Fibroblast of the aortic adventitia (primary cell): ENCODE data around the gene ZNF565. TPM values are rescaled to one million over a fixed set of nuclear protein-coding genes. Genes with fewer than 3 reads are reported as not detected.
A peak's percentile ranks its signal among the peaks of the same experiment; 100 is the strongest.
"Not testable (repeated sequence)": the region's sequence is repeated elsewhere in the genome, so short reads cannot be mapped to it uniquely, and the experiment has no call there.

ENCODE experiments used
- DNase-seq: peaks from one replicate; pipeline ENCODE4 v3.0.0-alpha.2; 2010; ENCODE audit warnings: low read depth
- H3K4me3 ChIP-seq: 2 replicates; pipeline ENCODE4 v1.5.1; 2011; ENCODE audit warnings: low read depth, mild to moderate bottlenecking, control low read depth, low read length, moderate library complexity
- CTCF ChIP-seq: IDR thresholded peaks from 2 replicates; pipeline ENCODE4 v1.5.1; 2011; ENCODE audit warnings: mild to moderate bottlenecking, low read length, control low read depth, inconsistent platforms; ENCODE audit not compliant: insufficient read depth
- small RNA-seq: library from RNA; depleted of rRNA; stranded (forward); fragments of <200 nt; gene quantifications from one replicate; pipeline ENCODE3, GENCODE V24; 2012
- total RNA-seq: library from RNA; depleted of rRNA; stranded (reverse); fragments of >200 nt; gene quantifications from 2 replicates; pipeline ENCODE4 v1.2.3, GENCODE V29; 2012; ENCODE audit warnings: low replicate concordance

Gene ZNF565
- total RNA-seq, 1 donor: 7.6 TPM

GRCh38 chr19:36140304-36141038 is 74.0 kb downstream of the ZNF565 start:
- TF ChIP-seq CTCF: no peak
- peak; percentile 42 for DNase-seq
- H3K4me3 ChIP-seq: peak overlapping the region; percentile 94

- TF ChIP-seq CTCF: no peak
- peak within 1 kb of the TSS; percentile 94 for H3K4me3 ChIP-seq
- peak; percentile 94 for DNase-seq
These were observed 74.8 kb downstream of the ZNF565 start, which contains the start of gene CAPNS1 for GRCh38 chr19:36139473-36140303. CAPNS1 (plus strand) TSS chr19:36140066; CDS start chr19:36141012, 946 bp downstream.

- no peak for TF ChIP-seq CTCF
- H3K4me3 ChIP-seq: peak overlapping the region; percentile 94
- no peak for DNase-seq
These were observed 75.4 kb downstream of the ZNF565 start for GRCh38 chr19:36139120-36139472.

GRCh38 chr19:36136964-36137686 is 77.3 kb downstream of the ZNF565 start:
- no peak overlapping the region for H3K4me3 ChIP-seq
- no peak for TF ChIP-seq CTCF
- DNase-seq: peak; percentile 72

GRCh38 chr19:36134867-36135266 is 79.6 kb downstream of the ZNF565 start:
- not testable (repeated sequence) for DNase-seq, H3K4me3 ChIP-seq

Small RNA genes lying within 50 kb of the gene (small RNA-seq; reads per million reads assigned to genes)
- gene RF00019: not detected

Other genes starting within 250 kb of the ZNF565 start
- 12.7 and 38.7 TPM in 2 replicates for gene SDHAF1, start 219.5 kb downstream of the ZNF565 start, total RNA-seq
- gene SYNE4, start 205.9 kb downstream of the ZNF565 start, total RNA-seq: not detected in 2 replicates
- 14.2 and 15.5 TPM in 2 replicates for gene ALKBH6, start 200.5 kb downstream of the ZNF565 start, total RNA-seq
- gene CLIP3, start 181.8 kb downstream of the ZNF565 start, total RNA-seq: 7.4 and 20.1 TPM in 2 replicates
- gene THAP8, start 160.4 kb downstream of the ZNF565 start, total RNA-seq: 2.5 and 4.1 TPM in 2 replicates
- gene WDR62, start 159.8 kb downstream of the ZNF565 start, total RNA-seq: 0.25 and 10.1 TPM in 2 replicates
- gene OVOL3, start 103.5 kb downstream of the ZNF565 start, total RNA-seq: not detected in 2 replicates
- 33.2 and 37.9 TPM in 2 replicates for gene POLR2I, start 99.8 kb downstream of the ZNF565 start, total RNA-seq
- 83.6 and 164 TPM in 2 replicates for gene TBCB, start 99.2 kb downstream of the ZNF565 start, total RNA-seq
- gene CAPNS1, start 74.6 kb downstream of the ZNF565 start, total RNA-seq: 55.1 and 398 TPM in 2 replicates
- gene COX7A1, start 62.2 kb downstream of the ZNF565 start, total RNA-seq: 5.4 and 17.0 TPM in 2 replicates
- gene ZNF146, start 441 bp upstream of the ZNF565 start, total RNA-seq: 107 and 130 TPM in 2 replicates
- 3.2 and 6.6 TPM in 2 replicates for gene ZFP14, start 164.5 kb upstream of the ZNF565 start, total RNA-seq
- 7.7 and 12.6 TPM in 2 replicates for gene ZFP82, start 204.0 kb upstream of the ZNF565 start, total RNA-seq